GM21360 (cell line): Measurements from ENCODE around the gene WNT7B.

Experiments used
- ATAC-seq: cut with Tn5 transposase; IDR thresholded peaks from one replicate; pipeline ENCODE4 v1.9.1; 2021; ENCODE audit warnings: mild to moderate bottlenecking, moderate library complexity; ENCODE audit not compliant: unreplicated experiment

Gene WNT7B

GRCh38 chr22:45933506-45934167 lies 43.3 kb downstream of the WNT7B start:
- no peak for ATAC-seq

- no peak for ATAC-seq
Measured at GRCh38 chr22:45932071-45932470, 44.9 kb downstream of the WNT7B start.

GRCh38 chr22:45931042-45931441 lies 45.9 kb downstream of the WNT7B start:
- ATAC-seq: no peak

GRCh38 chr22:45930324-45930723 lies 46.6 kb downstream of the WNT7B start:
- ATAC-seq: no peak

GRCh38 chr22:45929649-45930048 lies 47.3 kb downstream of the WNT7B start:
- no peak for ATAC-seq

GRCh38 chr22:45928726-45929368 lies 48.1 kb downstream of the WNT7B start:
- ATAC-seq: no peak

- no peak for ATAC-seq
Measured at GRCh38 chr22:45927059-45927458, 49.9 kb downstream of the WNT7B start.

GRCh38 chr22:45926433-45926832 lies 50.5 kb downstream of the WNT7B start:
- no peak for ATAC-seq

GRCh38 chr22:45925811-45926351 lies 51.1 kb downstream of the WNT7B start:
- ATAC-seq: no peak

- no peak for ATAC-seq
Measured at GRCh38 chr22:45923835-45924234, 53.1 kb downstream of the WNT7B start.

GRCh38 chr22:45923212-45923611 lies 53.8 kb downstream of the WNT7B start:
- no peak for ATAC-seq

GRCh38 chr22:45922661-45923060 lies 54.3 kb downstream of the WNT7B start:
- no peak for ATAC-seq

GRCh38 chr22:45922256-45922655 lies 54.7 kb downstream of the WNT7B start:
- no peak for ATAC-seq

- no peak for ATAC-seq
Measured at GRCh38 chr22:45919504-45920286, 57.3 kb downstream of the WNT7B start.

- ATAC-seq: no peak
Measured at GRCh38 chr22:45918459-45919370, 58.2 kb downstream of the WNT7B start.

- ATAC-seq: no peak
Measured at GRCh38 chr22:45917700-45918458, 59.1 kb downstream of the WNT7B start.

- ATAC-seq: no peak
Measured at GRCh38 chr22:45917146-45917545, 59.8 kb downstream of the WNT7B start.

GRCh38 chr22:45916515-45916914 lies 60.4 kb downstream of the WNT7B start:
- no peak for ATAC-seq

- no peak for ATAC-seq
Measured at GRCh38 chr22:45915841-45916240, 61.1 kb downstream of the WNT7B start.

GRCh38 chr22:45915151-45915550 lies 61.8 kb downstream of the WNT7B start:
- no peak for ATAC-seq
